Measurements from ENCODE around the gene SLC8B1.

SLC8B1 gene

GRCh38 chr12:113318900-113319628, 15.8 kb downstream of the SLC8B1 start:
- DNase-seq = no peak

GRCh38 chr12:113318046-113318656, 16.8 kb downstream of the SLC8B1 start:
- DNase-seq = no peak

- no peak for DNase-seq
These were observed 17.8 kb downstream of the SLC8B1 start for GRCh38 chr12:113317122-113317521.

- no peak for DNase-seq
These were observed 18.8 kb downstream of the SLC8B1 start for GRCh38 chr12:113316155-113316554.

- no peak for DNase-seq
These were observed 19.6 kb downstream of the SLC8B1 start for GRCh38 chr12:113315358-113315757.

- no peak for DNase-seq
These were observed 20.8 kb downstream of the SLC8B1 start for GRCh38 chr12:113314121-113314529.

GRCh38 chr12:113310489-113310888, 24.4 kb downstream of the SLC8B1 start:
- DNase-seq = no peak

- DNase-seq = no peak
These were observed 28.5 kb downstream of the SLC8B1 start for GRCh38 chr12:113306382-113306781.

GRCh38 chr12:113305281-113305856, 29.5 kb downstream of the SLC8B1 start:
- DNase-seq = no peak

GRCh38 chr12:113302886-113303640, 31.8 kb downstream of the SLC8B1 start:
- no peak for DNase-seq

- DNase-seq = no peak
These were observed 32.4 kb downstream of the SLC8B1 start for GRCh38 chr12:113302466-113302865.

GRCh38 chr12:113301811-113302210, 33.1 kb downstream of the SLC8B1 start:
- no peak for DNase-seq

- DNase-seq = no peak
These were observed 35.2 kb downstream of the SLC8B1 start for GRCh38 chr12:113299619-113300237.

- no peak for DNase-seq
These were observed 35.9 kb downstream of the SLC8B1 start for GRCh38 chr12:113298861-113299545.

- no peak for DNase-seq
These were observed 36.5 kb downstream of the SLC8B1 start for GRCh38 chr12:113298472-113298817.

- no peak for DNase-seq
These were observed 37.1 kb downstream of the SLC8B1 start for GRCh38 chr12:113297621-113298471.

GRCh38 chr12:113297214-113297587, 37.7 kb downstream of the SLC8B1 start:
- DNase-seq = no peak

- no peak for DNase-seq
These were observed 38.2 kb downstream of the SLC8B1 start for GRCh38 chr12:113296557-113297213.

GRCh38 chr12:113295886-113296556, 38.9 kb downstream of the SLC8B1 start:
- no peak for DNase-seq

- DNase-seq = no peak
These were observed 41.8 kb downstream of the SLC8B1 start for GRCh38 chr12:113293100-113293499.

- no peak for DNase-seq
These were observed 42.4 kb downstream of the SLC8B1 start for GRCh38 chr12:113292547-113292946.
